Measurements from ENCODE around the gene DACH1. TPM values are rescaled to one million over a fixed set of nuclear protein-coding genes. Genes with fewer than 3 reads are reported as not detected.
"Not testable (repeated sequence)": the region's sequence is repeated elsewhere in the genome, so short reads cannot be mapped to it uniquely, and the experiment has no call there.

Gene DACH1
- total RNA-seq, 8 experiments from 2014 or later: 0.20 to 74.1 (median 38.8) TPM

DNA sequence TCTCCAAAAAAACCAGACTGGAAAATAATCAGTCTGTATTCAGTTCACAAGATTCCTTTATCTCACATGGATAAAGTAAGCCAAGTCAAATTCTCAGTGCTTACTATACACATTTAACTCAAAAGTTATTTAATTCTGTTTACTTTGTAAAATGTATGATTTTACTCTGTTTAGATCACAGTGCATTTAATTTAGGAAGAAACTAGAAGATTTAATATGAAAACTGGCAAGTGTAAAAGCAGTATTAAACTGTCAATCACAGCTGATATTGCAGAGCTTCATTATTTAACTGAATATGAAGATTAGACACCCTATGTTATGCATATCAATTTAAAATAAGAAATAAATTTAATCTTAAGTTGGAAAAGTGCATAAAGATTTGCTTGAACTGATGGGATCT, 78.0 kb downstream of the DACH1 start:
- in situ Hi-C loops (cut with MboI; ENCODE audit: low pct_unique_long_range_greater_than_20kb in 2 of 9, low sequenced_read_pairs in 9 of 9, unreplicated experiment in 9 of 9): no loop called here
- H3K4me3 ChIP-seq: no peak overlapping the region
- no peak for ATAC-seq (replicated peaks in 6 of 8)
- no peak overlapping the region for H3K27ac ChIP-seq
- peaks cover 23 to 41% of the 10 kb centered on the region in 2 donors for H3K4me1 ChIP-seq (replicated peaks in 1 of 2)

GRCh38 chr13:71787414-71787813, 79.6 kb downstream of the DACH1 start:
- Histone ChIP-seq H3K4me3 (no peak overlapping the region), H3K27ac (no peak overlapping the region), H3K4me1 (replicated peaks in 1 of 2) (peaks cover 23 to 41% of the 10 kb centered on the region in 2 donors)
- in situ Hi-C loops (cut with MboI; ENCODE audit: low pct_unique_long_range_greater_than_20kb in 2 of 9, low sequenced_read_pairs in 9 of 9, unreplicated experiment in 9 of 9): no loop called here
- 47 to 79% (median 61%) methylated on average over 3 to 8 of the region's 9 CpGs; no CpG with 5 or more reads in 1 of the 10 experiments for WGBS, 10 experiments
- peak in 5 of 8 experiments; percentile 21 to 68 (median 55) for ATAC-seq (replicated peaks in 6 of 8)

DNA sequence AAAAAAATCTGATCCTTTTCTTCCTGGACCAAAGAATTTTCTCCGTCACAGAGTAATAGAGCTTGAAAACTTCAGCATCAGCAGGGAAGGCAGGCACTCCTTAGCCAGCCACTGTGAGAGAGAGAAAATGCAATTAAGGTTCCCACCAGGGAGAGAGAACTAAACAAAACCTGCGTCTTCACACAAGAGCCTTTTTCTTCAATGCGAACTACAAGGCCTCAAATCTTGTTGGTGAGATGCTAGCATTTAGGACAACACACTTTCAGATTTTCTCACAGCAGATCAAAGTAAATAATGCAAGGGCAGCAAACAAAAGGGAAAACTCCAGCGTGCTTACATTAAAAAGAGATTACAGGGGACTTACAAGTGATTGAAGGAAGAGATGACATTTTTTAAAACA, 80.1 kb downstream of the DACH1 start:
- Histone ChIP-seq H3K4me1 (replicated peaks in 1 of 2) (peaks cover 23 to 41% of the 10 kb centered on the region in 2 donors), H3K4me3 (no peak overlapping the region), H3K27ac (no peak overlapping the region)
- 0 to 71% (median 18%) methylated on average over 1 to 4 of the region's 4 CpGs for WGBS, 10 experiments
- peak in 4 of 8 experiments; percentile 27 to 48 (median 44) for ATAC-seq (replicated peaks in 6 of 8)
- in situ Hi-C loops (cut with MboI; ENCODE audit: low pct_unique_long_range_greater_than_20kb in 2 of 9, low sequenced_read_pairs in 9 of 9, unreplicated experiment in 9 of 9): no loop called here

GRCh38 chr13:71785361-71785760, 81.6 kb downstream of the DACH1 start:
- WGBS, 10 experiments: 0 to 60% (median 40%) methylated on average over 1 to 2 of the region's 2 CpGs
- Histone ChIP-seq H3K4me1 (replicated peaks in 1 of 2) (peaks cover 23 to 41% of the 10 kb centered on the region in 2 donors), H3K4me3 (no peak overlapping the region), H3K27ac (no peak overlapping the region)
- in situ Hi-C loops (cut with MboI; ENCODE audit: low pct_unique_long_range_greater_than_20kb in 2 of 9, low sequenced_read_pairs in 9 of 9, unreplicated experiment in 9 of 9): no loop called here
- ATAC-seq (replicated peaks in 6 of 8): peak in 1 of 8 experiments; percentile 13

GRCh38 chr13:71780546-71780945, 86.5 kb downstream of the DACH1 start:
- Histone ChIP-seq H3K27ac (no peak overlapping the region), H3K4me3 (no peak overlapping the region), H3K4me1 (replicated peaks in 1 of 2) (peaks cover 3 to 5% of the 10 kb centered on the region in 2 donors)
- no peak for ATAC-seq (replicated peaks in 6 of 8)
- WGBS, 10 experiments: 8 to 100% (median 87%) methylated on average over 1 to 5 of the region's 5 CpGs
- in situ Hi-C loops (cut with MboI; ENCODE audit: low pct_unique_long_range_greater_than_20kb in 2 of 9, low sequenced_read_pairs in 9 of 9, unreplicated experiment in 9 of 9): no loop called here

DNA sequence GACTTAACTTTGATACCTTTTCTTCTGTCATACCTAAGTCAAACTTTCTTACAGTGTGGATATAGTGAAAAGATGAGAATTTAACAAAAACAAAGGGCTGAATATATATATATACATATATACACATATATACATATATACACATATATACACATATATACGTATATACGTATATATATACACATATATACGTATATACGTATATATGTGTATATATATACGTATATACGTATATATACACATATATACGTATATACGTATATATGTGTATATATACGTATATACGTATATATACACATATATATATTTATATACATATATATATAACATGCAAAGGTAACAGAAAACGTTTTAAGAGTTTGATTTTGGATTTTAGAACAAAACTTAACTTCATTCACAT, 88.0 kb downstream of the DACH1 start:
- in situ Hi-C loops (cut with MboI; ENCODE audit: low pct_unique_long_range_greater_than_20kb in 2 of 9, low sequenced_read_pairs in 9 of 9, unreplicated experiment in 9 of 9); H3K4me3 ChIP-seq; H3K27ac ChIP-seq; ATAC-seq (replicated peaks in 6 of 8); H3K4me1 ChIP-seq (replicated peaks in 1 of 2): not testable (repeated sequence)
- WGBS, 10 experiments: 0 to 69% (median 20%) methylated on average over 1 to 4 of the region's 11 CpGs; no CpG with 5 or more reads in 5 of the 10 experiments

DNA sequence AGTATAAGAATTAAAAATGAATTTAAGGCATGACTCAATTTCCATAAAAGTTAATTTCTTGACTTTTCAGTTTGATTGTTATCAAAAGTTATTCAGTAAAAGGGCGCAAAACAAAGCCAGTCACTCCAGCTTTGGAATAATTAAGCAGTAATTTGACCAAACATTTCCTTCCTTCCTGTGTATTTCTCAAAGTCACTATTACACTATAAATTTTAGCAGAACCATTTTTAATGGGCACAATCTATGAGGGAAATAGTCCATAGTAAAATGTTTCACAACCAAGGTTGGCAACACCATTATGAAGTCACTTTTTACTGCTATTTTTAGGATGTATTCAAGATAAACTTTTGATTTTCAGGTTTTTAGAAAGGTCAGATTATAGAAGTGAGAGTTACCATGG, 91.0 kb downstream of the DACH1 start:
- Histone ChIP-seq H3K27ac (no peak overlapping the region), H3K4me3 (no peak overlapping the region), H3K4me1 (replicated peaks in 1 of 2) (peaks cover 6 to 24% of the 10 kb centered on the region in 2 donors)
- no peak for ATAC-seq (replicated peaks in 6 of 8)
- WGBS, 10 experiments: 11 to 100% (median 94%) methylated on average over 1 of the region's 1 CpG
- in situ Hi-C loops (cut with MboI; ENCODE audit: low pct_unique_long_range_greater_than_20kb in 2 of 9, low sequenced_read_pairs in 9 of 9, unreplicated experiment in 9 of 9): no loop called here

DNA sequence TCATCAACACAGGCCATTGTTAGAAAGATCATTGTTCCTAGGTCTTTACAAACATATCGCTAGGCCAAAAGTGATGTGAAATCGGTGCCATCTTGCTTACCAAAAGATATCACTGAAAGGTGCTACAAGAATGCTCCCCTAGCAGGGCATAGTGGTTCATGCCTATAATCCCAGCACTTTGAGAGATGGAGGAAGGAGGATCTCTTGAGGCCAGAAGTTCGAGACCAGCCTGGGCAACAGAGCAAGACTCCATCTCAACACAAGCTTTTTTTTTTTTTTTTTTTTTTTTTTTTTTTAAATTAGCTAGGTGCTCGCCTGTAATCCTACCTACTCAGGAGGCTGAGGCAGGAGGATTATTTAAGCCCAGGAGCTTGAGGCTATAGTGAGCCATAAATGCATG, 92.1 kb downstream of the DACH1 start:
- WGBS, 10 experiments: 0 to 100% (median 92%) methylated on average over 1 to 4 of the region's 4 CpGs; no CpG with 5 or more reads in 3 of the 10 experiments
- Histone ChIP-seq H3K4me1 (replicated peaks in 1 of 2) (peaks cover 6 to 35% of the 10 kb centered on the region in 2 donors), H3K4me3 (no peak overlapping the region), H3K27ac (no peak overlapping the region)
- ATAC-seq (replicated peaks in 6 of 8): no peak
- in situ Hi-C loops (cut with MboI; ENCODE audit: low pct_unique_long_range_greater_than_20kb in 2 of 9, low sequenced_read_pairs in 9 of 9, unreplicated experiment in 9 of 9): no loop called here

- ATAC-seq (replicated peaks in 6 of 8): no peak
These were observed 93.5 kb downstream of the DACH1 start for GRCh38 chr13:71773531-71773930.

GRCh38 chr13:71772361-71772760, 94.6 kb downstream of the DACH1 start:
- no peak overlapping the region for H3K27ac ChIP-seq
- H3K4me1 ChIP-seq (replicated peaks in 1 of 2): peaks cover 16 to 49% of the 10 kb centered on the region in 2 donors
- peak in 5 of 8 experiments; percentile 57 to 79 (median 76) for ATAC-seq (replicated peaks in 6 of 8)
- 0 to 20% (median 0%) methylated on average over 1 of the region's 1 CpG; no CpG with 5 or more reads in 1 of the 10 experiments for WGBS, 10 experiments
- H3K4me3 ChIP-seq: no peak overlapping the region
- in situ Hi-C loops (cut with MboI; ENCODE audit: low pct_unique_long_range_greater_than_20kb in 2 of 9, low sequenced_read_pairs in 9 of 9, unreplicated experiment in 9 of 9): no loop called here

More at GRCh38 chr13:71773531-71773930, 93.5 kb downstream of the DACH1 start:
- Histone ChIP-seq H3K27ac (no peak overlapping the region), H3K4me3 (no peak overlapping the region), H3K4me1 (replicated peaks in 1 of 2) (peaks cover 13 to 45% of the 10 kb centered on the region in 2 donors)
- in situ Hi-C loops (cut with MboI; ENCODE audit: low pct_unique_long_range_greater_than_20kb in 2 of 9, low sequenced_read_pairs in 9 of 9, unreplicated experiment in 9 of 9): no loop called here
- WGBS, 10 experiments: 7 to 100% (median 81%) methylated on average over 2 to 4 of the region's 4 CpGs

GRCh38 chr13:71771144-71771543, 95.9 kb downstream of the DACH1 start:
- no peak for ATAC-seq (replicated peaks in 6 of 8)
- 10 to 100% (median 71%) methylated on average over 1 to 2 of the region's 2 CpGs for WGBS, 10 experiments
- no peak overlapping the region for H3K27ac ChIP-seq
- peaks cover 16 to 52% of the 10 kb centered on the region in 2 donors for H3K4me1 ChIP-seq (replicated peaks in 1 of 2)
- in situ Hi-C loops (cut with MboI; ENCODE audit: low pct_unique_long_range_greater_than_20kb in 2 of 9, low sequenced_read_pairs in 9 of 9, unreplicated experiment in 9 of 9): no loop called here
- H3K4me3 ChIP-seq: no peak overlapping the region

- peaks cover 16 to 52% of the 10 kb centered on the region in 2 donors for H3K4me1 ChIP-seq (replicated peaks in 1 of 2)
These were observed 96.3 kb downstream of the DACH1 start for GRCh38 chr13:71770710-71771109.

DNA sequence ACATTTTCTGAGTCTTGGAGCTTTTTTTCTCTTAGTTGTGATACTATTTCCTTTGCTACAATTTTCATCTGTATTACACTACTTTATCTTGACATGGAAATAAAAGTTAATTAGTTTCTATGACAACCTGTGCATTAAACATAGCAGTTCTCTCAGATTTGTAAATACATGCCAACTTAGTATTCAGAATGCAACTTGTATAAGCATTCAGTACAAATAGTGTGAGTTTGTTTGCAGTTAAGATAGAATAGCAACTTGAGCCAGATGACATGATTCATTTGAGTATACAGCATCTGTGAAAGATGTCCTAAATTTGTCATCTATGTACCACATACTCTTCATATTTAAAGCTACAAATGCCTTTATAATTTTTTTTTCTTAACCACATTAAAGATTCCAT, 98.1 kb downstream of the DACH1 start:
- in situ Hi-C loops (cut with MboI; ENCODE audit: low pct_unique_long_range_greater_than_20kb in 2 of 9, low sequenced_read_pairs in 9 of 9, unreplicated experiment in 9 of 9): no loop called here
- no peak overlapping the region for H3K27ac ChIP-seq
- ATAC-seq (replicated peaks in 6 of 8): peak in 3 of 8 experiments; percentile 29 to 82 (median 75)
- peaks cover 16 to 52% of the 10 kb centered on the region in 2 donors for H3K4me1 ChIP-seq (replicated peaks in 1 of 2)
- H3K4me3 ChIP-seq: no peak overlapping the region

More at GRCh38 chr13:71770710-71771109, 96.3 kb downstream of the DACH1 start:
- in situ Hi-C loops (cut with MboI; ENCODE audit: low pct_unique_long_range_greater_than_20kb in 2 of 9, low sequenced_read_pairs in 9 of 9, unreplicated experiment in 9 of 9): no loop called here
- ATAC-seq (replicated peaks in 6 of 8): peak in 1 of 8 experiments; percentile 35
- H3K27ac ChIP-seq: no peak overlapping the region
- no peak overlapping the region for H3K4me3 ChIP-seq
